Testis (tissue), 2 donors: ENCODE data around the gene OBSCN.

ENCODE experiments used
- POLR2A ChIP-seq: fragments of 450-650 bp; IDR thresholded peaks from one replicate; pipeline ENCODE4 v1.6.1; 2017; ENCODE audit warnings: antibody characterized with exemption, mild to moderate bottlenecking, moderate library complexity
- TF ChIP-seq, protein P1 (sequence below), 3 experiments: fragments of 450-650 bp in 2 of 3; fragments of 200-600 bp in 1 of 3; sonication (generic) in 1 of 3; IDR thresholded peaks; one replicate each; pipeline ENCODE4 v1.5.1; 2016 to 2019; ENCODE audit warnings: antibody characterized with exemption in 3 of 3, mild to moderate bottlenecking in 2 of 3, moderate library complexity in 1 of 3

- TF ChIP-seq, protein P1, sequence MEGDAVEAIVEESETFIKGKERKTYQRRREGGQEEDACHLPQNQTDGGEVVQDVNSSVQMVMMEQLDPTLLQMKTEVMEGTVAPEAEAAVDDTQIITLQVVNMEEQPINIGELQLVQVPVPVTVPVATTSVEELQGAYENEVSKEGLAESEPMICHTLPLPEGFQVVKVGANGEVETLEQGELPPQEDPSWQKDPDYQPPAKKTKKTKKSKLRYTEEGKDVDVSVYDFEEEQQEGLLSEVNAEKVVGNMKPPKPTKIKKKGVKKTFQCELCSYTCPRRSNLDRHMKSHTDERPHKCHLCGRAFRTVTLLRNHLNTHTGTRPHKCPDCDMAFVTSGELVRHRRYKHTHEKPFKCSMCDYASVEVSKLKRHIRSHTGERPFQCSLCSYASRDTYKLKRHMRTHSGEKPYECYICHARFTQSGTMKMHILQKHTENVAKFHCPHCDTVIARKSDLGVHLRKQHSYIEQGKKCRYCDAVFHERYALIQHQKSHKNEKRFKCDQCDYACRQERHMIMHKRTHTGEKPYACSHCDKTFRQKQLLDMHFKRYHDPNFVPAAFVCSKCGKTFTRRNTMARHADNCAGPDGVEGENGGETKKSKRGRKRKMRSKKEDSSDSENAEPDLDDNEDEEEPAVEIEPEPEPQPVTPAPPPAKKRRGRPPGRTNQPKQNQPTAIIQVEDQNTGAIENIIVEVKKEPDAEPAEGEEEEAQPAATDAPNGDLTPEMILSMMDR (IDR thresholded peaks at IDR 0.05) = no peak
- TF ChIP-seq POLR2A = no peak
Observed at GRCh38 chr1:228308628-228309325, 100.9 kb downstream of the OBSCN start.
